Thyroid gland (tissue), 4 donors: ENCODE results near the gene ZNF98.

ENCODE experiments used
- POLR2A ChIP-seq, 2 donors: fragments of 450-650 bp; IDR thresholded peaks; one replicate each; pipeline ENCODE4 v1.6.1; 2017; ENCODE audit warnings: antibody characterized with exemption in 2 of 2, mild to moderate bottlenecking in 2 of 2, moderate library complexity in 1 of 2
- TF ChIP-seq, protein P1 (sequence below), 6 experiments: fragments of 200-600 bp in 3 of 6; fragments of 450-650 bp in 3 of 6; sonication (generic) in 3 of 6; IDR thresholded peaks; one replicate each; pipeline ENCODE4 v1.5.1; 2016 to 2019; ENCODE audit warnings: antibody characterized with exemption in 6 of 6, mild to moderate bottlenecking in 2 of 6, inconsistent platforms in 1 of 6, moderate library complexity in 1 of 6

DNA sequence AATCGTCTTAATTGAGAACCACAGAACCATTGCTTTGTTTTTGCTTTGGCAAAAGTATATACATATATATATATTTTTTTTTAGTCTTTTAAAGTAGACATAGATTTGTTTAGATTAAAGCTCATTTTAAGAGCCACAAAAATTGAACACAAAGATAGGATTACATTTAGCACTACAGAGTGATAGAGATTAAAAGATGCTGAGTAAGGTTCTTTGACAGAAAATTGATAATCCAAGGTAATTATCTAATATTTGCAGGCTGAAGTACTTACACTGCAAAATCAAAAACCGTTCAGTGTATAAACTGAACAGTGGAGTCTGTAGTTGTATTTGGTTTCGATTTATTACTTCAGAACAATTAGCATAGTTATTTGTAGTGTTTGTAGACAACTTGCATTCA is 24.5 kb upstream of the ZNF98 start:
- TF ChIP-seq, protein P1, sequence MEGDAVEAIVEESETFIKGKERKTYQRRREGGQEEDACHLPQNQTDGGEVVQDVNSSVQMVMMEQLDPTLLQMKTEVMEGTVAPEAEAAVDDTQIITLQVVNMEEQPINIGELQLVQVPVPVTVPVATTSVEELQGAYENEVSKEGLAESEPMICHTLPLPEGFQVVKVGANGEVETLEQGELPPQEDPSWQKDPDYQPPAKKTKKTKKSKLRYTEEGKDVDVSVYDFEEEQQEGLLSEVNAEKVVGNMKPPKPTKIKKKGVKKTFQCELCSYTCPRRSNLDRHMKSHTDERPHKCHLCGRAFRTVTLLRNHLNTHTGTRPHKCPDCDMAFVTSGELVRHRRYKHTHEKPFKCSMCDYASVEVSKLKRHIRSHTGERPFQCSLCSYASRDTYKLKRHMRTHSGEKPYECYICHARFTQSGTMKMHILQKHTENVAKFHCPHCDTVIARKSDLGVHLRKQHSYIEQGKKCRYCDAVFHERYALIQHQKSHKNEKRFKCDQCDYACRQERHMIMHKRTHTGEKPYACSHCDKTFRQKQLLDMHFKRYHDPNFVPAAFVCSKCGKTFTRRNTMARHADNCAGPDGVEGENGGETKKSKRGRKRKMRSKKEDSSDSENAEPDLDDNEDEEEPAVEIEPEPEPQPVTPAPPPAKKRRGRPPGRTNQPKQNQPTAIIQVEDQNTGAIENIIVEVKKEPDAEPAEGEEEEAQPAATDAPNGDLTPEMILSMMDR (IDR thresholded peaks at IDR 0.05) = no peak
- TF ChIP-seq POLR2A (IDR thresholded peaks at IDR 0.05) = no peak
